Mesodermal cell (in vitro differentiated cells): ENCODE data around the gene RITA1.

Experiments used
- H3K27ac ChIP-seq: 2 replicates; pipeline ENCODE4 v1.7.0; 2013; ENCODE audit warnings: mild to moderate bottlenecking, low read depth, low read length, moderate library complexity; ENCODE audit not compliant: severe bottlenecking
- H3K36me3 ChIP-seq: 2 replicates; pipeline ENCODE4 v1.7.1; 2013; ENCODE audit warnings: mild to moderate bottlenecking, low read length, moderate library complexity; ENCODE audit not compliant: control insufficient read depth, insufficient read depth
- H3K4me1 ChIP-seq: one replicate; pipeline ENCODE4 v1.7.1; 2013; ENCODE audit warnings: mild to moderate bottlenecking, low read length; ENCODE audit not compliant: insufficient read depth, control insufficient read depth, poor library complexity, severe bottlenecking
- H3K4me3 ChIP-seq: 2 replicates; pipeline ENCODE4 v1.7.0; 2013; ENCODE audit warnings: low read length, control low read depth, mild to moderate bottlenecking; ENCODE audit not compliant: insufficient read depth, poor library complexity, severe bottlenecking; ENCODE audit errors: extremely low read depth
- H3K9me3 ChIP-seq: 2 replicates; pipeline ENCODE4 v1.7.1; 2013; ENCODE audit warnings: mild to moderate bottlenecking, low read length, moderate library complexity; ENCODE audit not compliant: control insufficient read depth
- WGBS, 2 experiments: methylation state at CpG; one replicate each; pipeline ENCODE4 v1.1.5; 2013; ENCODE audit warnings: missing lambda C conversion rate in 2 of 2; ENCODE audit not compliant: insufficient coverage in 2 of 2; 5-methylcytosine and 5-hydroxymethylcytosine counted together

RITA1 gene

DNA sequence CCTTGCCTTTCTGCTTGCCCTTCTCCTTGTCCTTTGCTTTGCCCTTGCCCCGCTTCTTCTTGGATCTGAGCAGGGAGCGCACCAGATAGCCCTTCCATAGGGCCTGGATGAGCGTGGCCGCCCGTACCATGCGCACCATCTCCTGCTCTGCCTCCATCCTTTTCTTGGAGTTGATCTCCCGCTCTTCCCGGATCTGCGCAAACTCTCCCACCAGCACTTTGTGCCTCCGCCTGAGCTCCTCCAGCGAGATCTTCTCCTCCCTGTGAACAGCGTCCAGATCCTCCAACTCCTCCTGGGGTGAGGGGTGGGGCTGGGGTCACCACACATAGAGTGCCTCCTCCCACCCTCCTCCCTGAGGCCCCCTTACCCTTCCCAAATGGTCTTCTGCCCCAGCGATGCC lies 10.1 kb downstream of the RITA1 start:
- H3K4me3 ChIP-seq, result no peak overlapping the region
- H3K36me3 ChIP-seq, result peaks cover 20% of the 10 kb centered on the region
- H3K9me3 ChIP-seq, result no peaks in the 10 kb centered on the region
- peaks cover 39% of the 10 kb centered on the region for H3K4me1 ChIP-seq
- WGBS, 2 experiments, result 97 to 98% methylated on average over 6 to 7 of the region's 13 CpGs
- no peak overlapping the region for H3K27ac ChIP-seq

DNA sequence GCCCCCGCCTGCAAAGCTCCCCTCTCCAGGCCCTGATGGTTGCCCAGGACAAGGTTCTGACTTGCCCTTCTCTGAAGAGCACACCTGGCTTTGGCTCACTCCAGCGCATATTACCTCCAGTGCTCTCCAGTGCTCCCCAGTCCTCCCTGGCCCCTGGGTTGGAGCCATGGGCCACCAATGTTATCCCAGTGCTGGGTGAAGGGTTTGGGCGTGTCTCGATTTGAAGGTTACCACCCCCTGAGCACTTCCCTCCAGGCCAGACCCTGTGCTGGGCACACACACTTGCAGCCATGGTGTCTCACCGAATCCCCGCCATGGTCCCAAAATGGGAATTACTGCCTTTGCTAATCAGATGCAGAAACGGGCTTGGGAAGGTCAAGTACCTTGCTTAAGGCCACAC lies 11.1 kb downstream of the RITA1 start:
- no peak overlapping the region for H3K27ac ChIP-seq
- H3K9me3 ChIP-seq, result no peaks in the 10 kb centered on the region
- no peak overlapping the region for H3K4me3 ChIP-seq
- H3K4me1 ChIP-seq, result peaks cover 33% of the 10 kb centered on the region
- WGBS, 2 experiments, result 85 to 90% methylated on average over 6 to 7 of the region's 7 CpGs
- H3K36me3 ChIP-seq, result peaks cover 15% of the 10 kb centered on the region

DNA sequence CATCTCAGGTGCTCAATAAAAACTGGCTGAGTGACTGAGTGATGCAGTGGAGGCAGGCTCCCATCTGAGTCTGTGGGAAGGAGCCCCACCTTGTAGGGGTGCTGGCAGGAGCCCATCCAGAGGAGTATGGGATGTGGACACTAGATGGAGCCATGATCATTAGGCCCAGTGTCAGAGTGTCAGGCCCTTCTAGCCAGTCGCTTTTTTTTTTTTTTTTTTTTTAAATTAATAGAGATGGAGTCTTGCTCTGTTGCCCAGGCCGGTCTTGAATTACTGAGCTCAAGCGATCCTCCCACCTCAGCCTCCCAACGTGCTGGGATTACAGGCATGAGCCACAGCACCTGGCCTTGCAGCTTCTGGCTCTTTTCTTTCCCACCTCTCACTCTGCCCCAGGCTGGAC lies 11.5 kb downstream of the RITA1 start:
- WGBS, 2 experiments, result 31 to 32% methylated on average over 3 of the region's 4 CpGs
- Histone ChIP-seq H3K27ac (no peak overlapping the region), H3K36me3 (peaks cover 11% of the 10 kb centered on the region), H3K4me3 (no peak overlapping the region), H3K4me1 (peaks cover 30% of the 10 kb centered on the region), H3K9me3 (no peaks in the 10 kb centered on the region)

DNA sequence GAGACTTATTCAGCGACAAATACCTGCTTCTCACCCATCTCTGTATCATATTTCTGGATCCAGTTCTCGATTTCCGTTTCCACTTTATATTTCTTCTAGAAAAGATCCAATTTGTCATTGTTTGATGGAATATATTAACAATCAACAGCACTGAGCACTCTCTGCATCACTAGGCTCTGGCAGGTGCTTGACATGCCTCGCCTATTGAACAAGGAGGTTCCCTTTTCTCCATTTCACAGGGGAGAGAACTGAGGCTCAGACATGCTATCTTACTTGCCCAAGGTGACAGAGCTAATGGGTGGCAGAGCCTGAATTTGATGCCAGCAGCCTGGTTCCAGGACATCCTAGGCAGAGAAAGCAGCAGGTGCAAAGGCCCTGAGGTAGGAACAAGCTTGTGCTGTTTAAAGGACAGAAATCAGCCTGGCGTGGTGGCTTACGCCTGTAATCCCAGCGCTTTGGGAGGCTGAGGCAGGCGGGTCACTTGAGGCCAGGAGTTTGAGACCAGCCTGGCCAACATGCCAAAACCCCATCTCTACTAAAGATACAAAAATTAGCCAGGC lies 12.1 kb downstream of the RITA1 start:
- Histone ChIP-seq H3K4me1 (peaks cover 29% of the 10 kb centered on the region), H3K9me3 (no peaks in the 10 kb centered on the region), H3K27ac (no peak overlapping the region), H3K4me3 (no peak overlapping the region), H3K36me3 (peaks cover 5% of the 10 kb centered on the region)
- WGBS, 2 experiments, result 93 to 100% methylated on average over 1 to 5 of the region's 8 CpGs

DNA sequence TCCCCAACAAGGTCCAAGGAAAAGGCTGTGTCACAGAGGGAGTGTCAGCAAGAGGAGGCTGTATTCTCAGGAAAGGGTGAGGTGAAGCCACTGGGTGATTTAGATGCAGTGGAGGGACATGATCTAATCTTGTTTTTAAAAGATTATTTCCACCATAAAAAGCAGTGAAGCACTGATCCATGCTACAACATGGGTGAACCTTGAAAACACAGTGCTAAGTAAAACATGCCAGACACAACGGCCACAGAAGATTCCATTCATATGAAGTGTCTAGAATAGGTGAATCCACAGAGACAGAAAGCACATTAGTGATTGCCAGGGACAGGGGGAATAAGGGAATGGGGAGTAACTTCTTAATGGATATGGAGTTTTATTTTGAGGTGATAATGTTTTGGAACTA lies 12.8 kb downstream of the RITA1 start:
- no peak overlapping the region for H3K27ac ChIP-seq
- no peaks in the 10 kb centered on the region for H3K36me3 ChIP-seq
- no peaks in the 10 kb centered on the region for H3K9me3 ChIP-seq
- H3K4me3 ChIP-seq, result no peak overlapping the region
- WGBS, 2 experiments, result 89 to 100% methylated on average over 1 of the region's 1 CpG
- peaks cover 22% of the 10 kb centered on the region for H3K4me1 ChIP-seq

DNA sequence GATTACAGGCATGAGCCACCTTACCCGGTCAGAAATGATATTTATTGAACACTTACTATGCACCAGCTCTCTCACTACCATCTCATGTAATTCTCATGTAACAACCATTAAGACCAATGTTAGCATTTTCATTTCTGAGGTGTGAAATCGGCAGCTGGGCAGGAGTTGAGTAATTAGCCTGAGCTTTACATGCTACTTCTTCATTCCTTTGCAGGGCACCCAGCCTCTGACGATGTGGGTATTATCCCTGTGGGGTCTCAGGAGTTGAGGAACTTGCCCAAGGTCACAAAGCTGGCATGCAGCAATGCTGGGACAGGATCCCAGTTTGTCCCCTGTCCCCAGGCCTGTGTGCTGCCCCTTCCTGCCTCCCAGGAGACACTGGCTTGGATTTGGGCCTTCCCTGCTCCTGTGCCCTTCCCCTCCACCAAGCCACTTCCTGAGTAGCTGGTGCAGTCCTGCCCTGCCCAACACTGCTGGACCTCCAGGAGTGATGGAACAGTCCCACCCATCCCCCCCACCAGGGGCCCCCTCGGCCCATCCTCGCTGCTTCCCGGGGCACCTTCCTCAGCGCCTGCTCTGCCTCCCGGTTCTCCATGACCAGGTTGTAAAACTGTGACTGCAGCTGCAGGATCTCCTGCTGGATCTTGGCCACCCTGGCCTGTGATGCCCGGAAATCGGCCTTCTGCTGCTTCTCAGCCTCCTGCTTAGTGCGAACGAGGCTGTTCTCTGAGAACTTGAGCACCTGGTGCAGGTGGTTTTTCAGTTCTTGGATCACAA lies 14.7 kb downstream of the RITA1 start:
- Histone ChIP-seq H3K36me3 (no peaks in the 10 kb centered on the region), H3K4me3 (no peak overlapping the region), H3K27ac (no peak overlapping the region), H3K9me3 (no peaks in the 10 kb centered on the region), H3K4me1 (peaks cover 5% of the 10 kb centered on the region)
- 89% methylated on average over 9 to 11 of the region's 12 CpGs for WGBS, 2 experiments

DNA sequence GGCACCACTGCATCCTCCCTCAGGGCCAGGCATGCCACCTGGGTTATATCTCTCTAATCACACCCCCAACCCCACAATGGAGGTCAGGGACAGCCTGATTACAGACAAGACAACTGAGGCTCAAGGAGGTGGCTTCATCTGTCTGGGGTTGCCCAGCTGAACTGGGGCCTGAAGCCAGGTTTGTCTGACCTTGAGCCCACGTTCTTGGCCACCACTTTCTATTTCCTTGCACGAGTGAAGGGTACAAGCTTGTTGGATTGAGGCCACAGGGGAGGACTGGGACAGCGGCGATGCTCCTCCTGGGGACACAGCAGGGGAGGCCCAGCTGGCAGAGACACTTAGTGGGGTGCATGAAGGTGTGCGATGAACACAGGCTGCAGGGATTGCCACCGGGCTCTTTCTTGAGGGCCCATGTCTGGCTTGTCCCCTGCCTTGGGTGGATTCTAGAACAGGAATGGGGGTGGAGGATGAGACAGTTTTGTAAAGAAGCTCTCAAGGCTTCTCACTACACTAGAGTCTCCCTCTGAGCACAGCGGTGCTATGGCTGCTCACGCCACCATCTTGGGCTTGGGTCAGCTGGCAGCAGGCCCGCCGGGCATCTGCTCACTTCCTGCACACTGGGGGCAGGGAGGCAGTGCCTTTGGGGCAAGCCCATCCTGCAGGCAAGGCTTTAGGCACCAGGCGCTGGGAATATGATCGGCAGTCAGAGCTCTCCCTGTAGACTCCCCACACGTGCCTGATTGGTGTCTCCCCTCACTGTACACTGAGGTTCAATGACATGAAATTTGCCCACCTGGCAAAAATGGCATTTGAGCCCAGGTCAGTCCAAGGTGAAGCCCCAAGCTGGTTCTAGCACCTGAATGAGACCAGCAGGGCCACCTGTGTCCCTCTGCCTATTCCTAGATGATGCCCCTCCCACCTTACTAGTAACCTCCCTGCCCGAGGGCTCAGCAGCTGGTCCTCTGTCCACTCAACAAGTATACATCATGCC lies 16.0 kb downstream of the RITA1 start:
- WGBS, 2 experiments, result 93% methylated on average over 12 to 13 of the region's 14 CpGs
- no peaks in the 10 kb centered on the region for H3K36me3 ChIP-seq
- H3K4me1 ChIP-seq, result no peaks in the 10 kb centered on the region
- H3K27ac ChIP-seq, result no peak overlapping the region
- no peak overlapping the region for H3K4me3 ChIP-seq
- H3K9me3 ChIP-seq, result no peaks in the 10 kb centered on the region

DNA sequence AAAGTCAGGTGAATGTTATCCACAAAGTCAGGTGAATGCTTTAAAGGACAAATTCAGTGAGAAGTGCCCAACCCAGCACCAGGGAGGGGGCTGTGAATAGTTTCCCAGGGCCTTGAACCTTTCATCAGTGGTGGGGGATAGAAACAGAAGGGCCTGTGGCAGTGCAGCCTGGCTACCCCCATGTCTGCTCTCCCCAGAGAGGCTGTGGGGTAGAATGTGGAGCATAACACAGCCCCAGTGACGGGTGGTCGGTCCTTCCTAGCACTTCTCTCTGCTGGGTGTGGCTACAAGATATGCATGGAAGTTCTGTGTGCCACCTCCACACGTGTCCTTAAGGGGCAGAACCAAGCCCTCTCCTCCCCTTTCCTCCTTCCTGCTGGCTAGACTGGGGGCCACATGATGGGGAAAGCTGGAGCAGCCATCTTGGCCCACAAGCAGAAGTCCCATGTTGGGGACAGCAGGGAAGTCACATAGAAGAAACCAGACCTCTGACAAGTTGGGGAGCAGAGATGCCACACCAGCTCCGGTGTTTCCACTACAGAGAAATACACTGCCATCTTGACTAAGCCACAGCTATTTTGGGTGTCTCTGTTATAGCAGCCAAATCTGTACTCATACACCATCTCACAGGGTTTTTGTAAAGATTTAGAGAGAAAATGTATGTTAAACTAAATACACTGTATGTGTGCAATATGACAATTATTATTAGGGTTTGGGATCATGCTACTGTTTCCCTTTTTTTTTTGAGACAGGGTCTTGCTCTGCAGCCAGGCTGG lies 17.0 kb downstream of the RITA1 start:
- Histone ChIP-seq H3K9me3 (no peaks in the 10 kb centered on the region), H3K4me3 (no peak overlapping the region), H3K4me1 (peaks cover 4% of the 10 kb centered on the region), H3K36me3 (no peaks in the 10 kb centered on the region), H3K27ac (no peak overlapping the region)
- 73 to 100% methylated on average over 2 to 3 of the region's 4 CpGs for WGBS, 2 experiments

DNA sequence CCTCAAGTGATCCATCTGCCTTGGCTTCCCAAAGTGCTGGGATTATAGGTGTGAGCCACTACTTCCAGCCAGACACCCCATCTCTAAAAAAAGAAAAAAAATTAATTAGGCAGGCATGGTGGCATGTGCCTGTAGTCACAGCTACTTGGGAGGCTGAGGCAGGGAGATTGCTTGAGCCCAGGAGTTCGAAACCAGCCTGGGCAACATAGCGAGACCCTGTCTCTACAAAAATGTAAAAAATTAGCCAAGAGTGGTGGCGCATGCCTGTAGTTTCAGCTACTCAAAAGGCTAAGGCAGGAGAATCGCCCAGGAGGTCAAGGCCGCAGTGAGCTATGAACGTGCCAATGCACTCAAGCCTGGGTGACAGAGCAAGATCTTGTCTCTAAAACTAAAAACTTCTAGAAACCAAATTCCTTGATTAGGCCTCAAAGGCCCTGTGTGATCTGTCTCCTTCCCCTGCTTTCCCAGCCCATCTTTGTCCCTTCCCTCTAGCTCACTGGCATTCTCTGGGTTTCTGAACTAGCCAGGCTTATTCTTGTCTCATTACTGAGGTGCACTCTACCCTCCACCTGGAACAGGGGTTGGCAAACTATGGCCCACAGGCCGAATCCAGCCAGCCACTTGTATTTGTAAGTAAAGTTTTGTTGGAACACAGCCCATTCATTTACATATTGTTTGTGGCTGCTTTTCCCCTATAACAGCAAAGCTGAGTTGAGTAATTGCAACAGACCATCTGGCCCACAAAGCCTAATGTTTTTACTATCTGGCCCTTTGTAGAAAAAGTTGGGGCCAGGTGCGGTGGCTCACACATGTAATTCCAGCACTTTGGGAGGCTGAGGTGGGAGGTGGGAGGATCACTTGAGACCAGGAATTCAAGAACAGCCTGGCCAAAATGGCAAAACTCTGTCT lies 18.6 kb downstream of the RITA1 start:
- WGBS, 2 experiments, result 85 to 94% methylated on average over 7 to 8 of the region's 8 CpGs
- Histone ChIP-seq H3K27ac (no peak overlapping the region), H3K36me3 (no peaks in the 10 kb centered on the region), H3K9me3 (no peaks in the 10 kb centered on the region), H3K4me3 (no peak overlapping the region), H3K4me1 (peaks cover 12% of the 10 kb centered on the region)
